Tibial nerve (tissue), 4 donors: ENCODE results near the gene CTNS. TPM values are rescaled to one million over a fixed set of nuclear protein-coding genes. Genes with fewer than 3 reads are reported as not detected.

ENCODE experiments used
- DNase-seq, 2 donors: peaks; one replicate each; pipeline ENCODE4 v3.0.0-alpha.2; 2019; ENCODE audit warnings: low spot score in 2 of 2
- H3K27ac ChIP-seq, 4 donors: fragments of 200-600 bp; sonication (generic) in 3 of 4; one replicate each; pipeline ENCODE4 v1.5.1; 2017 to 2019; ENCODE audit warnings: mild to moderate bottlenecking in 1 of 4
- H3K27me3 ChIP-seq, 2 donors: fragments of 200-600 bp; sonication (generic) in 1 of 2; one replicate each; pipeline versions ENCODE4 v1.5.1 to v1.6.0; 2017 to 2019
- H3K36me3 ChIP-seq, 3 donors: fragments of 200-600 bp; sonication (generic); one replicate each; pipeline ENCODE4 v1.5.1; 2018 to 2019
- H3K4me1 ChIP-seq, 4 donors: fragments of 200-600 bp; sonication (generic) in 3 of 4; one replicate each; pipeline ENCODE4 v1.5.1; 2017 to 2019
- H3K4me3 ChIP-seq, 4 donors: fragments of 200-600 bp; sonication (generic) in 3 of 4; one replicate each; pipeline ENCODE4 v1.5.1; 2017 to 2019; ENCODE audit warnings: mild to moderate bottlenecking in 1 of 4, moderate library complexity in 1 of 4
- H3K9me3 ChIP-seq, 4 donors: fragments of 200-600 bp; sonication (generic) in 3 of 4; one replicate each; pipeline ENCODE4 v1.5.1; 2017 to 2019
- CTCF ChIP-seq, 5 experiments: fragments of 200-600 bp in 3 of 5; fragments of 450-650 bp in 2 of 5; sonication (generic) in 3 of 5; IDR thresholded peaks; one replicate each; pipeline ENCODE4 v1.5.1; 2016 to 2019; ENCODE audit warnings: antibody characterized with exemption in 5 of 5, mild to moderate bottlenecking in 3 of 5, moderate library complexity in 2 of 5
- EP300 ChIP-seq, 2 donors: sonication (generic); formaldehyde crosslinking; IDR thresholded peaks; one replicate each; pipeline ENCODE4 v1.6.1; 2017; ENCODE audit warnings: antibody characterized with exemption in 2 of 2, mild to moderate bottlenecking in 1 of 2
- POLR2A ChIP-seq, 2 donors: fragments of 450-650 bp; IDR thresholded peaks; one replicate each; pipeline ENCODE4 v1.6.1; 2017; ENCODE audit warnings: antibody characterized with exemption in 2 of 2, mild to moderate bottlenecking in 2 of 2, moderate library complexity in 2 of 2
- WGBS, 2 donors: methylation state at CpG; one replicate each; pipeline ENCODE4 v1.1.5; 2018; 5-methylcytosine and 5-hydroxymethylcytosine counted together
- total RNA-seq, 4 donors: library from RNA; depleted of rRNA; stranded (reverse); fragments of >200 nt; gene quantifications; one replicate each; pipeline ENCODE4 v1.1.0, GENCODE V29; 2016

Gene CTNS
- total RNA-seq, 4 donors from 2014 or later, result 42.9 to 62.1 (median 50.6) TPM

GRCh38 chr17:3690094-3690715, 53.6 kb downstream of the CTNS start:
- DNase-seq, result no peak
- H3K27ac ChIP-seq, result no peak overlapping the region
- H3K27me3 ChIP-seq, result peaks cover 0 to 66% of the 10 kb centered on the region in 2 donors
- H3K4me3 ChIP-seq, result no peak overlapping the region
- no peaks in the 10 kb centered on the region for H3K9me3 ChIP-seq
- WGBS, 2 donors, result 63 to 69% methylated on average over 21 to 22 of the region's 22 CpGs
- H3K36me3 ChIP-seq, result no peaks in the 10 kb centered on the region
- peaks cover 0 to 16% (median 0%) of the 10 kb centered on the region in 4 donors for H3K4me1 ChIP-seq
- TF ChIP-seq EP300 (IDR thresholded peaks at IDR 0.05) (no peak), CTCF (IDR thresholded peaks at IDR 0.05) (no peak), POLR2A (IDR thresholded peaks at IDR 0.05) (no peak)

- no peaks in the 10 kb centered on the region for H3K36me3 ChIP-seq
- H3K27me3 ChIP-seq, result peaks cover 0 to 76% of the 10 kb centered on the region in 2 donors
- H3K9me3 ChIP-seq, result no peaks in the 10 kb centered on the region
- WGBS, 2 donors, result 78 to 86% methylated on average over 11 to 16 of the region's 16 CpGs
- peaks cover 0 to 28% (median 0%) of the 10 kb centered on the region in 4 donors for H3K4me1 ChIP-seq
- H3K27ac ChIP-seq, result no peak overlapping the region
- no peak for DNase-seq
- no peak for TF ChIP-seq POLR2A (IDR thresholded peaks at IDR 0.05)
- TF ChIP-seq EP300 (IDR thresholded peaks at IDR 0.05), result no peak
- no peak for TF ChIP-seq CTCF (IDR thresholded peaks at IDR 0.05)
- H3K4me3 ChIP-seq, result no peak overlapping the region
These were observed 55.1 kb downstream of the CTNS start for GRCh38 chr17:3691617-3692067.

- Histone ChIP-seq H3K9me3 (peaks cover 0 to 1% (median 0%) of the 10 kb centered on the region in 4 donors), H3K36me3 (no peaks in the 10 kb centered on the region), H3K27me3 (peaks cover 0 to 83% of the 10 kb centered on the region in 2 donors), H3K4me3 (no peak overlapping the region), H3K27ac (no peak overlapping the region), H3K4me1 (peaks cover 0 to 30% (median 0%) of the 10 kb centered on the region in 4 donors)
- WGBS, 2 donors, result 78 to 85% methylated on average over 9 of the region's 9 CpGs
- no peak for TF ChIP-seq CTCF (IDR thresholded peaks at IDR 0.05)
- no peak for TF ChIP-seq EP300 (IDR thresholded peaks at IDR 0.05)
- TF ChIP-seq POLR2A (IDR thresholded peaks at IDR 0.05), result no peak
- DNase-seq, result no peak
These were observed 55.8 kb downstream of the CTNS start for GRCh38 chr17:3692346-3692745.

- Histone ChIP-seq H3K27me3 (peaks cover 0 to 85% of the 10 kb centered on the region in 2 donors), H3K4me3 (no peak overlapping the region), H3K27ac (no peak overlapping the region), H3K4me1 (peaks cover 0 to 26% (median 0%) of the 10 kb centered on the region in 4 donors), H3K36me3 (no peaks in the 10 kb centered on the region), H3K9me3 (peaks cover 0 to 9% (median 0%) of the 10 kb centered on the region in 4 donors)
- WGBS, 2 donors, result 71% methylated on average over 4 of the region's 4 CpGs
- TF ChIP-seq CTCF (IDR thresholded peaks at IDR 0.05) (no peak), EP300 (IDR thresholded peaks at IDR 0.05) (no peak), POLR2A (IDR thresholded peaks at IDR 0.05) (no peak)
- DNase-seq, result no peak
These were observed 56.6 kb downstream of the CTNS start for GRCh38 chr17:3693141-3693540.

- Histone ChIP-seq H3K4me3 (no peak overlapping the region), H3K27ac (no peak overlapping the region), H3K36me3 (no peaks in the 10 kb centered on the region), H3K27me3 (peaks cover 0 to 78% of the 10 kb centered on the region in 2 donors), H3K9me3 (peaks cover 0 to 15% (median 0%) of the 10 kb centered on the region in 4 donors), H3K4me1 (peaks cover 0 to 24% (median 0%) of the 10 kb centered on the region in 4 donors)
- 75 to 80% methylated on average over 9 of the region's 9 CpGs for WGBS, 2 donors
- TF ChIP-seq EP300 (IDR thresholded peaks at IDR 0.05) (no peak), CTCF (IDR thresholded peaks at IDR 0.05) (no peak), POLR2A (IDR thresholded peaks at IDR 0.05) (no peak)
- DNase-seq, result no peak
These were observed 57.3 kb downstream of the CTNS start for GRCh38 chr17:3693829-3694231.
